Aorta (tissue), 5 donors: ENCODE results near the gene RAB11FIP4. TPM values are rescaled to one million over a fixed set of nuclear protein-coding genes. Genes with fewer than 3 reads are reported as not detected.
A peak's percentile ranks its signal among the peaks of the same experiment; 100 is the strongest.

Source experiments
- ATAC-seq: fragments of 200-7000 bp; cut with Tn5 transposase; one replicate; pipeline ENCODE4 v1.9.1; 2022; ENCODE audit warnings: moderate library complexity; ENCODE audit not compliant: low FRiP score
- DNase-seq, 2 donors: peaks; one replicate each; pipeline ENCODE4 v3.0.0-alpha.2; 2020
- H3K27ac ChIP-seq, 2 donors: one replicate each; pipeline ENCODE4 v1.5.1; 2013; ENCODE audit warnings: low read length in 2 of 2, mild to moderate bottlenecking in 2 of 2, moderate library complexity in 2 of 2, control low read depth in 1 of 2, inconsistent platforms in 1 of 2, low read depth in 1 of 2
- H3K27me3 ChIP-seq, 2 donors: one replicate each; pipeline ENCODE4 v1.6.1; 2013; ENCODE audit warnings: control low read depth in 1 of 2, low read length in 1 of 2, mild to moderate bottlenecking in 1 of 2, moderate library complexity in 1 of 2; ENCODE audit not compliant: insufficient read depth in 2 of 2, control insufficient read depth in 1 of 2
- H3K36me3 ChIP-seq, 2 donors: one replicate each; pipeline ENCODE4 v1.6.1; 2013; ENCODE audit warnings: control low read depth in 1 of 2, low read length in 1 of 2, mild to moderate bottlenecking in 1 of 2; ENCODE audit not compliant: insufficient read depth in 2 of 2, control insufficient read depth in 1 of 2
- H3K4me1 ChIP-seq, 2 donors: one replicate each; pipeline ENCODE4 v1.6.1; 2013; ENCODE audit warnings: low read length in 2 of 2, control low read depth in 1 of 2, mild to moderate bottlenecking in 1 of 2, moderate library complexity in 1 of 2; ENCODE audit not compliant: insufficient read depth in 2 of 2, control insufficient read depth in 1 of 2
- H3K4me3 ChIP-seq, 2 donors: one replicate each; pipeline ENCODE4 v1.5.1; 2013; ENCODE audit warnings: low read length in 2 of 2, control low read depth in 1 of 2, mild to moderate bottlenecking in 1 of 2
- H3K9me3 ChIP-seq: one replicate; pipeline ENCODE4 v1.6.1; 2013; ENCODE audit warnings: mild to moderate bottlenecking, low read length; ENCODE audit not compliant: control insufficient read depth
- WGBS, 2 donors: extraction: QIAGEN DNeasy Blood & Tissue Kit; methylation state at CpG; one replicate each; pipeline ENCODE4 v1.1.7; 2013; 5-methylcytosine and 5-hydroxymethylcytosine counted together
- intact Hi-C, 2 donors: fragments of 100-400 bp; cut with DNase I; formaldehyde crosslinking; loops; one replicate each; pipeline versions ENCODE4 v1.14.2 to v1.15.0; 2022
- polyA plus RNA-seq, 2 donors: library from polyadenylated mRNA; stranded (reverse); fragments of 200-250 nt; gene quantifications; one replicate each; pipeline ENCODE4 v1.2.3, GENCODE V29; 2013
- total RNA-seq, 2 donors: library from RNA; stranded (reverse); fragmentation: NEBNext Ultra II Directional; extraction: Animal tissue kit (Norgen Biotek cat#: 25700); gene quantifications; one replicate each; pipeline ENCODE4 v1.2.1, GENCODE V29; 2021
- donor health status: healthy with polysubstance abuse.
- donor health status: Bipolar disorder and iron deficiency.
- donor health status: DM: no; HTN: no; CAD: no.
- donor health status: DM: no; HTN: no; CAD: no.
- donor health status: DM: yes; HTN: yes; CAD: no.

The RAB11FIP4 gene
- total and polyA plus RNA-seq, 4 donors = 0.15 to 2.6 (median 1.4) TPM

GRCh38 chr17:31488264-31488981, 96.9 kb downstream of the RAB11FIP4 start:
- ATAC-seq (peak; percentile 39), DNase-seq (no peak)
- Histone ChIP-seq H3K4me1 (no peaks in the 10 kb centered on the region), H3K9me3 (no peaks in the 10 kb centered on the region), H3K27me3 (no peaks in the 10 kb centered on the region), H3K27ac (no peak overlapping the region), H3K4me3 (peak overlapping the region; percentile 29 to 77), H3K36me3 (no peaks in the 10 kb centered on the region)
- intact Hi-C loops = no loop called here
- WGBS, 2 donors = 3 to 4% methylated on average over 60 to 62 of the region's 62 CpGs

- Histone ChIP-seq H3K27ac (no peak overlapping the region), H3K4me1 (no peaks in the 10 kb centered on the region), H3K27me3 (no peaks in the 10 kb centered on the region), H3K9me3 (no peaks in the 10 kb centered on the region), H3K4me3 (no peak overlapping the region), H3K36me3 (no peaks in the 10 kb centered on the region)
- ATAC-seq (no peak), DNase-seq (no peak)
- intact Hi-C loops = no loop called here
- WGBS, 2 donors = 25 to 27% methylated on average over 4 of the region's 4 CpGs
Measured at GRCh38 chr17:31488982-31489294, 97.5 kb downstream of the RAB11FIP4 start.

- WGBS, 2 donors = 91 to 94% methylated on average over 16 of the region's 16 CpGs
- no peaks in the 10 kb centered on the region for H3K9me3 ChIP-seq
- DNase-seq = no peak
- H3K27ac ChIP-seq = no peak overlapping the region
- no peaks in the 10 kb centered on the region for H3K36me3 ChIP-seq
- H3K4me1 ChIP-seq = no peaks in the 10 kb centered on the region
- H3K27me3 ChIP-seq = no peaks in the 10 kb centered on the region
- intact Hi-C loops = no loop called here
- ATAC-seq = no peak
- no peak overlapping the region for H3K4me3 ChIP-seq
Measured at GRCh38 chr17:31489295-31490018, 98.0 kb downstream of the RAB11FIP4 start.

- Histone ChIP-seq H3K27me3 (no peaks in the 10 kb centered on the region), H3K36me3 (no peaks in the 10 kb centered on the region), H3K4me1 (no peaks in the 10 kb centered on the region), H3K9me3 (no peaks in the 10 kb centered on the region), H3K27ac (no peak overlapping the region), H3K4me3 (no peak overlapping the region)
- intact Hi-C loops = no loop called here
- DNase-seq = no peak
- 92 to 94% methylated on average over 9 of the region's 9 CpGs for WGBS, 2 donors
- no peak for ATAC-seq
Measured at GRCh38 chr17:31490019-31490650, 98.7 kb downstream of the RAB11FIP4 start.

- H3K4me1 ChIP-seq = no peaks in the 10 kb centered on the region
Measured at GRCh38 chr17:31490671-31491375, 99.3 kb downstream of the RAB11FIP4 start.

GRCh38 chr17:31491376-31492131, 100.1 kb downstream of the RAB11FIP4 start:
- no peaks in the 10 kb centered on the region for H3K27me3 ChIP-seq
- DNase-seq (no peak), ATAC-seq (no peak)
- no peaks in the 10 kb centered on the region for H3K36me3 ChIP-seq
- no peak overlapping the region for H3K4me3 ChIP-seq
- intact Hi-C loops = no loop called here
- H3K9me3 ChIP-seq = no peaks in the 10 kb centered on the region
- 82 to 85% methylated on average over 18 of the region's 18 CpGs for WGBS, 2 donors
- H3K4me1 ChIP-seq = no peaks in the 10 kb centered on the region
- H3K27ac ChIP-seq = no peak overlapping the region

More at GRCh38 chr17:31490671-31491375, 99.3 kb downstream of the RAB11FIP4 start:
- H3K27me3 ChIP-seq = no peaks in the 10 kb centered on the region
- 89 to 92% methylated on average over 9 of the region's 9 CpGs for WGBS, 2 donors
- H3K36me3 ChIP-seq = no peaks in the 10 kb centered on the region
- no peaks in the 10 kb centered on the region for H3K9me3 ChIP-seq
- no peak for DNase-seq
- no peak overlapping the region for H3K4me3 ChIP-seq
- ATAC-seq = no peak
- intact Hi-C loops = no loop called here
- no peak overlapping the region for H3K27ac ChIP-seq

GRCh38 chr17:31492206-31492605, 100.7 kb downstream of the RAB11FIP4 start:
- ATAC-seq (no peak), DNase-seq (no peak)
- H3K4me1 ChIP-seq = no peaks in the 10 kb centered on the region
- no peaks in the 10 kb centered on the region for H3K36me3 ChIP-seq
- no peak overlapping the region for H3K4me3 ChIP-seq
- no peaks in the 10 kb centered on the region for H3K9me3 ChIP-seq
- intact Hi-C loops = no loop called here
- H3K27ac ChIP-seq = no peak overlapping the region
- H3K27me3 ChIP-seq = no peaks in the 10 kb centered on the region
- 96 to 99% methylated on average over 5 of the region's 5 CpGs for WGBS, 2 donors
